Spleen (tissue), 7 donors: ENCODE data around the gene DTNBP1.

Experiments used
- POLR2A ChIP-seq, 3 donors: fragments of 450-650 bp; IDR thresholded peaks; one replicate each; pipeline ENCODE4 v1.5.1; 2017; ENCODE audit warnings: antibody characterized with exemption in 3 of 3, mild to moderate bottlenecking in 1 of 3
- POLR2AphosphoS5 ChIP-seq, 3 donors: sonication (generic); formaldehyde crosslinking; IDR thresholded peaks; one replicate each; pipeline ENCODE4 v1.5.1; 2017; ENCODE audit warnings: antibody characterized with exemption in 3 of 3
- TF ChIP-seq, protein P1 (sequence below), 11 experiments: fragments of 200-600 bp in 7 of 11; fragments of 450-650 bp in 4 of 11; sonication (generic) in 4 of 11; IDR thresholded peaks in 8 of 11; conservative IDR thresholded peaks in 3 of 11; 1 replicate in 7 of 11; 2 replicates in 4 of 11; pipeline versions ENCODE4 v1.4.0 to v1.8.0; 2016 to 2021; ENCODE audit warnings: antibody characterized with exemption in 11 of 11, inconsistent platforms in 4 of 11, mild to moderate bottlenecking in 1 of 11
- donor health status: DM: no; HTN: no; CAD: no; lungs with moderate emphysema.
- donor health status: DM: no; HTN: no; CAD: no.
- donor health status: DM: no; HTN: no; CAD: no.

DNA sequence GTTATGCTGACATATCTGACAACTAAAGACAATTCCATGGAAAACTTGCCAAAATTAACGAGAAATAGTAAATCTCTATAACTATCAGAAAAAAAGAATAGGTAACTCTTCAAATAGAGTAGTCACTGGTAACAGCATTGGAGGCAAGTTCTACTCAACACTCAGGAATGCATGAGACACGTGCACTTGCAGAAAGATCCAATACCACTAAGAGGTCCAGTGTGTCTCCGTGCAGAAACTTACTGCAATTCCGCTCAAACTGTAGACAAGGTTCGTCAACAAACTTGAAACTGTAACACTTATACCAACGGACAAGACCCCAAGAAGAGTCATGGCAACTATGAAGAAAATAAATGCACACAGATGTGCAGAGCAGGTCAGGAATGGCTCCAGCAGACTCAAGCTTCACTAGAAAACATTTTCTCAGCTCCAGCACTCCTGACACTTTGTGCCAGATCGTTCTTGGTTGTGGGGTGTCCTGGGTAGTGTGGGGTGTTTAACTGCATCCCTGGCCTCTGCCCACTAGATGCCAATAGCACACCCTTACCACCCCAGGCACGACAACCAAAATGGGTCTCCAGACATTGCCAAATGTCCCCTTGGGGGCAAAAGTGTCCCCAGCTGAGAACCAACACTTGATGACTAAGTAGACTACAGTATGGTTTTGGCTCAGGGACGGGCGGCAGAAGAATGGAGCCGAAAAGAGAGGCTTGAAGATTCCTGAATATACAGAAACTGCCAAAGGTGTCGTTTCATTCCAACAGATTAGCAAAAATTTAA lies 134.8 kb downstream of the DTNBP1 start:
- TF ChIP-seq, protein P1, sequence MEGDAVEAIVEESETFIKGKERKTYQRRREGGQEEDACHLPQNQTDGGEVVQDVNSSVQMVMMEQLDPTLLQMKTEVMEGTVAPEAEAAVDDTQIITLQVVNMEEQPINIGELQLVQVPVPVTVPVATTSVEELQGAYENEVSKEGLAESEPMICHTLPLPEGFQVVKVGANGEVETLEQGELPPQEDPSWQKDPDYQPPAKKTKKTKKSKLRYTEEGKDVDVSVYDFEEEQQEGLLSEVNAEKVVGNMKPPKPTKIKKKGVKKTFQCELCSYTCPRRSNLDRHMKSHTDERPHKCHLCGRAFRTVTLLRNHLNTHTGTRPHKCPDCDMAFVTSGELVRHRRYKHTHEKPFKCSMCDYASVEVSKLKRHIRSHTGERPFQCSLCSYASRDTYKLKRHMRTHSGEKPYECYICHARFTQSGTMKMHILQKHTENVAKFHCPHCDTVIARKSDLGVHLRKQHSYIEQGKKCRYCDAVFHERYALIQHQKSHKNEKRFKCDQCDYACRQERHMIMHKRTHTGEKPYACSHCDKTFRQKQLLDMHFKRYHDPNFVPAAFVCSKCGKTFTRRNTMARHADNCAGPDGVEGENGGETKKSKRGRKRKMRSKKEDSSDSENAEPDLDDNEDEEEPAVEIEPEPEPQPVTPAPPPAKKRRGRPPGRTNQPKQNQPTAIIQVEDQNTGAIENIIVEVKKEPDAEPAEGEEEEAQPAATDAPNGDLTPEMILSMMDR (IDR thresholded peaks at IDR 0.05 in 8 of 11, conservative IDR thresholded peaks at IDR 0.05 in 3 of 11) = no peak
- TF ChIP-seq POLR2A (IDR thresholded peaks at IDR 0.05) = no peak
- no peak for TF ChIP-seq POLR2AphosphoS5 (IDR thresholded peaks at IDR 0.05)
